Caco-2 (cell line): ENCODE measurements around the gene SAV1. TPM values are rescaled to one million over a fixed set of nuclear protein-coding genes. Genes with fewer than 3 reads are reported as not detected.

Experiments used
- BruUV-seq: library from RNA; stranded (reverse); fragments of 400-500 nt; replicated peaks from 2 replicates; lab custom pipeline; 2021; lab: Mats Ljungman, UMichigan
- CTCF ChIA-PET: fragments of 300-600 bp; sonication (Branson Sonifier 250); formaldehyde crosslinking; loops from one replicate; lab custom pipeline; 2022; ENCODE audit warnings: antibody characterized with exemption; lab: Charles Lee
- POLR2A ChIA-PET: fragments of 300-600 bp; sonication (Branson Sonifier 250); formaldehyde crosslinking; loops from one replicate; lab custom pipeline; 2022; ENCODE audit warnings: antibody characterized with exemption; lab: Charles Lee
- DNase-seq, 2 experiments: peaks; one replicate each; pipeline versions ENCODE4 v3.0.0 to v3.0.0-alpha.2; 2020 to 2022
- H3K27me3 ChIP-seq: replicated peaks from 2 replicates; pipeline ENCODE4 v1.6.0; 2011; ENCODE audit warnings: low read length; ENCODE audit not compliant: control insufficient read depth, insufficient read depth
- H3K36me3 ChIP-seq: 2 replicates; pipeline ENCODE4 v1.5.1; 2011; ENCODE audit warnings: low read length; ENCODE audit not compliant: control insufficient read depth, insufficient read depth
- H3K4me1 ChIP-seq: fragments of 250-450 bp; sonication (Bioruptor Pico); 2 replicates; pipeline ENCODE4 v1.5.1; 2020; ENCODE audit warnings: mild to moderate bottlenecking
- H3K4me3 ChIP-seq: 2 replicates; pipeline ENCODE4 v1.5.1; 2011; ENCODE audit warnings: low read depth, mild to moderate bottlenecking, control low read depth, low read length
- H3K9me3 ChIP-seq: fragments of 250-450 bp; sonication (Bioruptor Pico); 2 replicates; pipeline ENCODE4 v1.5.1; 2020; ENCODE audit warnings: mild to moderate bottlenecking, moderate library complexity
- H3K27ac Mint-ChIP-seq: one replicate; pipeline ENCODE4 v1.8.0; 2022; ENCODE audit warnings: mixed read lengths; ENCODE audit not compliant: unreplicated experiment
- H3K27me3 Mint-ChIP-seq: one replicate; pipeline ENCODE4 v1.8.0; 2022; ENCODE audit warnings: mixed read lengths; ENCODE audit not compliant: insufficient read depth, unreplicated experiment
- H3K36me3 Mint-ChIP-seq: one replicate; pipeline ENCODE4 v1.8.0; 2022; ENCODE audit warnings: mild to moderate bottlenecking, mixed read lengths; ENCODE audit not compliant: insufficient read depth, unreplicated experiment
- H3K4me1 Mint-ChIP-seq: one replicate; pipeline ENCODE4 v1.8.0; 2022; ENCODE audit warnings: low read depth, mixed read lengths; ENCODE audit not compliant: unreplicated experiment
- H3K4me3 Mint-ChIP-seq: one replicate; pipeline ENCODE4 v1.8.0; 2022; ENCODE audit warnings: mild to moderate bottlenecking, moderate library complexity, mixed read lengths; ENCODE audit not compliant: unreplicated experiment
- H3K9me3 Mint-ChIP-seq: one replicate; pipeline ENCODE4 v1.8.0; 2022; ENCODE audit warnings: mixed read lengths; ENCODE audit not compliant: unreplicated experiment
- CTCF ChIP-seq, 2 experiments: fragments of 200-600 bp in 1 of 2; IDR thresholded peaks; 1 replicate in 1 of 2; 2 replicates in 1 of 2; pipeline versions ENCODE4 v1.5.1 to v1.8.0; 2011 to 2022; ENCODE audit warnings: antibody characterized with exemption in 1 of 2, control low read depth in 1 of 2, inconsistent platforms in 1 of 2, low read depth in 1 of 2, low read length in 1 of 2, mild to moderate bottlenecking in 1 of 2, moderate library complexity in 1 of 2; ENCODE audit not compliant: insufficient read depth in 1 of 2, severe bottlenecking in 1 of 2, unreplicated experiment in 1 of 2
- intact Hi-C: fragments of 100-400 bp; cut with micrococcal nuclease; formaldehyde crosslinking; loops from one replicate; pipeline ENCODE4 v1.10.0; 2022; ENCODE audit not compliant: unreplicated experiment
- total RNA-seq: library from RNA; stranded (reverse); gene quantifications from 2 replicates; pipeline ENCODE4 v1.2.3, GENCODE V29; 2022

The SAV1 gene
- total RNA-seq, 1 experiment from 2014 or later: 28.3 TPM

- Histone ChIP-seq H3K27me3 (no peaks in the 10 kb centered on the region), H3K9me3 (no peaks in the 10 kb centered on the region), H3K4me1 (no peaks in the 10 kb centered on the region), H3K36me3 (no peaks in the 10 kb centered on the region), H3K4me3 (no peak overlapping the region)
- intact Hi-C loops: no loop called here
- Mint-ChIP-seq H3K36me3 (no peaks in the 10 kb centered on the region), H3K27me3 (peaks cover 6% of the 10 kb centered on the region), H3K4me1 (no peaks in the 10 kb centered on the region), H3K4me3 (no peak overlapping the region), H3K9me3 (no peaks in the 10 kb centered on the region), H3K27ac (no peak overlapping the region)
- no peak for DNase-seq
- no TSS peak for BruUV-seq
- no peak for TF ChIP-seq CTCF (IDR thresholded peaks at IDR 0.05; ENCODE audit: insufficient read depth in 1 of 2, low read depth in 1 of 2, low read length in 1 of 2, severe bottlenecking in 1 of 2, unreplicated experiment in 1 of 2)
- POLR2A ChIA-PET: interaction anchor here (0.5 kb wide), 1 partner anchor 324 kb away, joined by 3 read pairs; no protein-coding TSS in a partner anchor
- CTCF ChIA-PET: no interaction called here
Observed at GRCh38 chr14:50607761-50608160, 60.3 kb downstream of the SAV1 start.

- no peak overlapping the region for H3K4me3 ChIP-seq
- Mint-ChIP-seq H3K9me3 (no peaks in the 10 kb centered on the region), H3K27ac (no peak overlapping the region), H3K27me3 (peaks cover 5% of the 10 kb centered on the region), H3K4me1 (no peaks in the 10 kb centered on the region), H3K36me3 (no peaks in the 10 kb centered on the region), H3K4me3 (no peak overlapping the region)
- DNase-seq: no peak
- H3K9me3 ChIP-seq: no peaks in the 10 kb centered on the region
- POLR2A ChIA-PET: no interaction called here
- CTCF ChIA-PET: no interaction called here
- H3K36me3 ChIP-seq: no peaks in the 10 kb centered on the region
- TF ChIP-seq CTCF (IDR thresholded peaks at IDR 0.05; ENCODE audit: insufficient read depth in 1 of 2, low read depth in 1 of 2, low read length in 1 of 2, severe bottlenecking in 1 of 2, unreplicated experiment in 1 of 2): no peak
- H3K27me3 ChIP-seq: no peaks in the 10 kb centered on the region
- intact Hi-C loops: no loop called here
- BruUV-seq: no TSS peak
- no peaks in the 10 kb centered on the region for H3K4me1 ChIP-seq
Observed at GRCh38 chr14:50607181-50607580, 60.9 kb downstream of the SAV1 start.

DNA sequence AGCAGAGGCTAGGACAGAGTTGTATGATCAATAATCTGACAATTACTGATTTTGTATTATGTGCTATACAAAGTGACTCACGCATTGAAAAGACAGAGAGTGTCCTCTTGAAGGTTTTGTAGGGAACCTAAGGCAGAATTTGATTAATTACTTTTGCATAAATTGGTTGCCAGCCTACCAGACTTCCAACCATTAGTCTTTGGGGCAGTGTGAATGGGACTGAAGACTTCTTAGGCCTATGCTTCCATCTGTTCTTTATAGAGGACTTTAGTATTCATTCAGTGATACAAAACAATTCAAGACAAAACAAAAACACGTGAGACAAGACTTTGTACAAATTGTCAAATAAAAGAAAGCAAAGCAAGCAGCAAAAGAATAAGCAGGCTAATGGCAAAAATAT lies 61.6 kb downstream of the SAV1 start:
- DNase-seq: no peak
- H3K27me3 ChIP-seq: no peaks in the 10 kb centered on the region
- H3K4me1 ChIP-seq: no peaks in the 10 kb centered on the region
- intact Hi-C loops: no loop called here
- no peaks in the 10 kb centered on the region for H3K36me3 ChIP-seq
- peaks cover 5% of the 10 kb centered on the region for H3K27me3 Mint-ChIP-seq
- ChIA-PET CTCF (no interaction called here), POLR2A (no interaction called here)
- H3K4me3 Mint-ChIP-seq: no peak overlapping the region
- no peaks in the 10 kb centered on the region for H3K9me3 Mint-ChIP-seq
- H3K36me3 Mint-ChIP-seq: no peaks in the 10 kb centered on the region
- BruUV-seq: no TSS peak
- H3K4me3 ChIP-seq: no peak overlapping the region
- no peaks in the 10 kb centered on the region for H3K4me1 Mint-ChIP-seq
- no peak overlapping the region for H3K27ac Mint-ChIP-seq
- TF ChIP-seq CTCF (IDR thresholded peaks at IDR 0.05; ENCODE audit: insufficient read depth in 1 of 2, low read depth in 1 of 2, low read length in 1 of 2, severe bottlenecking in 1 of 2, unreplicated experiment in 1 of 2): no peak
- no peaks in the 10 kb centered on the region for H3K9me3 ChIP-seq
